ENCODE measurements around the gene ZNF384.

DNA sequence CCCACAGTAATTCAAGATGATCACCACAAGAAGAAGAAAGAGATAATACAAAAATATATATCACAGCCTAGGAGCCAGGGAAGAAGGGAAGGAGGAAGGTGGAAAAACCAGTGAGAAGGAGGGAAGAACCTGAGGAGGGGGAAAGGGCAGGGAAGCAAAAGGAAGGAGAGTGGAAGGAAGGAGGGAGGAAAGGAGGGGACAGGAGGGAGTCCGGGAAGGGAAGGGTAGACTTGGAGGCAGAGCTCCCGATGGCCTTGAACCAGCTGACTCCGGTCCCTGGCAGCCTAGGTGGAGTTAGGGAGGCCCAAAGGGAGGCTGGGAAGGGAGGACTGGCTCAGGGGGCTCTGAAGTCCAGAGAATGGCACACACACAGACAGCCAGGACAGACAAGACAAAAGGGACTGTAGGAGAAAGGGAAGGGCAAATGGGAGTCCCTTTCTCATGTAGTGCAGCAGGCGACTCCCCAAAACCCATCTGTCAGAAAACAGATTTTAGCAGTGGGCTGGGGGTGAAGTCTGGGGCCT is 4.7 kb upstream of the ZNF384 start:
- TF ChIP-seq, protein P1, sequence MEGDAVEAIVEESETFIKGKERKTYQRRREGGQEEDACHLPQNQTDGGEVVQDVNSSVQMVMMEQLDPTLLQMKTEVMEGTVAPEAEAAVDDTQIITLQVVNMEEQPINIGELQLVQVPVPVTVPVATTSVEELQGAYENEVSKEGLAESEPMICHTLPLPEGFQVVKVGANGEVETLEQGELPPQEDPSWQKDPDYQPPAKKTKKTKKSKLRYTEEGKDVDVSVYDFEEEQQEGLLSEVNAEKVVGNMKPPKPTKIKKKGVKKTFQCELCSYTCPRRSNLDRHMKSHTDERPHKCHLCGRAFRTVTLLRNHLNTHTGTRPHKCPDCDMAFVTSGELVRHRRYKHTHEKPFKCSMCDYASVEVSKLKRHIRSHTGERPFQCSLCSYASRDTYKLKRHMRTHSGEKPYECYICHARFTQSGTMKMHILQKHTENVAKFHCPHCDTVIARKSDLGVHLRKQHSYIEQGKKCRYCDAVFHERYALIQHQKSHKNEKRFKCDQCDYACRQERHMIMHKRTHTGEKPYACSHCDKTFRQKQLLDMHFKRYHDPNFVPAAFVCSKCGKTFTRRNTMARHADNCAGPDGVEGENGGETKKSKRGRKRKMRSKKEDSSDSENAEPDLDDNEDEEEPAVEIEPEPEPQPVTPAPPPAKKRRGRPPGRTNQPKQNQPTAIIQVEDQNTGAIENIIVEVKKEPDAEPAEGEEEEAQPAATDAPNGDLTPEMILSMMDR (IDR thresholded peaks at IDR 0.05; ENCODE audit: insufficient read depth, low read length, poor library complexity, severe bottlenecking): no peak
- TF ChIP-seq EZH2phosphoT487 (conservative IDR thresholded peaks at IDR 0.05; ENCODE audit: low read length): no peak

Measured in SU-DHL-6 (cell line).